HG02798 (cell line): ENCODE data around the gene SH3TC1.

Experiments
- ATAC-seq: cut with Tn5 transposase; IDR thresholded peaks from one replicate; pipeline ENCODE4 v1.9.1; 2021; ENCODE audit warnings: mild to moderate bottlenecking; ENCODE audit not compliant: unreplicated experiment, poor library complexity

SH3TC1 gene

DNA sequence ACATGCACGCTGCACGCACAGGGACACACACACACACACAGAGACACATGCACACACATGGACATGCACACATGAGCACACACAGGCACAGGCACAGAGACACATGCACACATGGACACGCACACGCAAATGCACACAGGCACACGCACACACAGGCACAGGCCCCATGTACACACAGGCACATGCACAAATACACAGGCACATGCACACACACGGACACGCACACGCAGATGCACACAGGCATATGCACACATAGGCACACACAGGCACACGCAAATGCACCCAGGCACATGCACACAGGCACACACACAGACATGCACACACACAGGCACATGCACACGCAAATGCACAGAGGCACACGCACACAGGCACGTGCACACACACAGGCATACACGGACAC, 40.1 kb downstream of the SH3TC1 start:
- ATAC-seq = no peak

DNA sequence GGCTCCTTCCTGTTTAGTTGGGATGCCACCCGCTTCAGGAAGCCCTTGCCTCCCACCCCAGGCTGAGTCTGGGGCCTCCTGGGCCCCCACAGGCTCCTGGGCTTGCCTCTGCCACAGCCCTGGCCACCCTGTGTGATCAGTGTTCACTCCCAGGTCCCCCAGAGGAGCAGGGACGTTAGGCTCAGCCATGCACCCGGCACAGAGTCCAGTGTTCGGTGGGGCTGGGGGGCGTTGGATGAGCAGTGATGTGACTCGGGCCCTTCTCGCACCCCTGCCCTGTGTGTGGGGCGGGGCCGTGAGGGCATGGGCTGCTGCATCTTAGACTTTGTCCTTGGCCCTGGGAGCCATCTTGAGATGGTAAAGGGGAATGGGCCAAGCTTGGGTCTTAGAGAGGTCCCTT, 40.6 kb downstream of the SH3TC1 start:
- ATAC-seq = no peak

DNA sequence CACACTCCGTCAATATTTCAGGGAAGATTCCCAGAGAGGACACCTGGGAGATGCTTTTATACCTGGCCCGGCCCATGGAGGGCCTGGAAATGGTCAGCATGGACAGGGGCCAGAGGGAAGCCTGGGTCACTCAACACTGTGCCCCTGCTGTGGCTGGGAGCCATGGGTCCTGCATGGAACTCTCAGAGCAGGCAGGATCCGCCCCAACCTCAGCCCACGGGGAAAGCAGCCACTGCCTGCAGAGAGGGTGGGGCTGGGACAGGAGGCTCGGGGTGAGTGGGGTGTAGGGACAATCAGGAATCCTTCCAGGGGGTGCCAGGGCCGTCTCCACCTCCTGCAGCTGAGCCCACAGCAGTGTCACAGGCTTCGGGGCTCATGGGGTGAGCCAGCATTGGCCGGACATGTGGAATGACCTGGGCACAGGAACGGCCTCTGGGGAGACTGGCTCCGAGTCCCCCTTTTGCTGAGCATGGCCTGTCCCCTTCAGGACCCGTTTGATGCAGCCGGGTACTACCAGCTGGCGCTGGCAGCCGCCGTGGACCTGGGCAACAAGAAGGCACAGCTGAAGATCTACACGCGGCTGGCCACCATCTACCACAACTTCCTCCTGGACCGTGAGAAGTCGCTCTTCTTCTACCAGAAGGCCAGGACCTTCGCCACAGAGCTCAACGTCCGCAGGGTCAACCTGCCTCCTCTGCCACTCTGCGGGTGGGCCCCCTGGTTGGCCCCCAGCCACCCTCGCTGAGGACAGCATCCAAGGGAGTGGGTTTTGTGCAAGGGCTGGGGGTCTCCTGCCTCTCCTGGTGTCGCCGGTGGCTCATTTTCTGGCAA, 41.3 kb downstream of the SH3TC1 start:
- no peak for ATAC-seq

DNA sequence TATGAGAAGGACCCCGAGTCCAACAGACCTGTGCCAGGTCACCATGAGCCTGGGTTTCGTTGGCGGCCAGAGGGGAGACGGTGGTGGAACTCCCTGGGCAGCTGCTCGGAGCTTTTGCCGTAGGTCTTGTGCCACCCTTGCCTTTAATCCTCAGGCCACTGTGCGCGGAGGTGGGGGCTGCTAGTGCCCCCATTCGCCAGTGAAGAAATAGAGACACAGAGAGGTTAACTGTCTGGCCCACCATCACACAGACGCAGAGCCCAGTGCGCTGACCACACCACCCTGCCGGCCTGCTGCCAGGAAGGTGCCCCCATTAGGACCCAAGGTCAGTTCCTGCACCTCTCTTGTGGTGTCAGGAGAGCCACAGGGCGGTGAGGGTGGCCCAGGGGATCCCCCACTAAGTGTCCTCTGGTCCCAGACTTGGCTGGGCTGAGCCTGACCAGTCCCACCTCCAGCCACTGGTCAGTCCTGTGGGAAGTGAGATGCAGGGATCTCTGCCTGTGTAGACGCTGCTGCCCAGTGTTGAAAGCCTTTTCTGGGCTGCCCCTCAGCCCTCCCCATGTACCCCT, 42.2 kb downstream of the SH3TC1 start:
- no peak for ATAC-seq

DNA sequence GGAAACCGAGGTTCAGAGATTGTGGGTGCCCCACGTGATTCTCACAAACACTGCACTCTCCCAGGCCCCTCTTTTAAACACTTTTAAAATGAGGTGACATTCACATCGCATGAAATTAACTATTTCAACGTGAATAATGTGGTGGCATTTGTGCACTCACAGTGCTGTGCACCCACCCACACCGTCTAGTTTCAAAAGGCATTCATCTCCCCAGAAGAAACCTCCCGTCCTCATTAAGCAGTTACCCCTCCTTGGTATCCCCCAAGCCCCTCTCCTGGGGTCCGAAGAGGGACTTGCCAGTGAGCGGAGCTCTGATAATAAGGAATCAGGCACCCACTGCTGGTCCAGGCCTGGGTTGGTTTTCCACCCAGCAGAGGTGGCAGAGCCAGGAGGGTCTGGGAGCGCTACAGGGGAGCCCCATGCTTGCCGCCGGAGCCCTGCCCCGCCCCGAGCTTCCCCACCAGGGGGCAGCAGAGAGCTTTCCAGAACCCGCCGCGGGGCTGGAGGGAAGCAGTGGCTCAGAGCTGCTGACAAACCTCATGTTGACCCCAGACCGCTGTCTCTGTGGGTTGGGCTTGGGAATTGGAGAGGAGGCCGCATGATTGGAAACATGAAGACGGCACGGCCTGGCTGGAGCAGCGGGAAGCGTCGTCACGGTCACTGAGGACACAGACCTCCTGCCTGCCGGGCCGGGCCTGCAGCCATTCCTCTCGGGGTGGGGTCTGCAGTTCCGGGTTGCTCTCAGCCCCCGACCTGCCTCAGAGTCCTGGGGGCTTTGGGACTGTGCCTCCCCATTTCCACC, 43.0 kb downstream of the SH3TC1 start:
- peak; percentile 69 for ATAC-seq

DNA sequence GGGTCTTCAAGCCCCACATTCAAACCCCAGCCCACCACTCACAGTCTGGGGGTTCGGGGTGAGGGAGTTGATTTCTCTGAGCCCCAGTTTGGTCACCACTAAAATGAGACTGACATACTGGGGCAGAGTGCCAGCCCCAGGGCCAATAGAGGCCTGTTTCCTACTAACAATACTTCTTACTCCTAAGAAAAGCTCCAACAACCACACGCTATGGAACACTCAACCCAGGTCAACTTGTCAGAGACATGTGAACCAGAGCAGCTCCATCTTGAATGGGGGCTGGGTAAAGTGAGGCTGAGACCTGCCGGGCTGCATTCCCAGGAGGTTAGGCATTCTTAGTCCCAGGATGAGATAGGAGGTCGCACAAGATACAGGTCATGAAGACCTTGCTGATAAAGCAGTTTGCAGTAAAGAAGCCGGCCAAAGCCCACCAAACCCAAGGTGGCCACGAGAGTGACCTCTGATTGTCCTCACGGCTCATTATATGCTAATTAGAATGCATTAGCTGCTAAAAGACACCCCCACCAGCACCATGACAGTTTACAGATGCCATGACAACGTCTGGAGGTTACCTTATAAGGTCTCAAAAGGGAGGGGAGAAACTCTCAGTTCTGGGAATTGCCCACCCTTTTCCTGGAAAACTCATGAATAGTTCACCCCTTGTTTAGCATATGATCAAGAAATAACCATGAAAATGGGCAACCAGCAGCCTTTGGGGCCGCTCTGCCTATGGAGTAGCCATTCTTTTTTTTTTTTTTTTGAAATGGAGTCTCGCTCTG, 43.9 kb downstream of the SH3TC1 start:
- ATAC-seq = no peak

DNA sequence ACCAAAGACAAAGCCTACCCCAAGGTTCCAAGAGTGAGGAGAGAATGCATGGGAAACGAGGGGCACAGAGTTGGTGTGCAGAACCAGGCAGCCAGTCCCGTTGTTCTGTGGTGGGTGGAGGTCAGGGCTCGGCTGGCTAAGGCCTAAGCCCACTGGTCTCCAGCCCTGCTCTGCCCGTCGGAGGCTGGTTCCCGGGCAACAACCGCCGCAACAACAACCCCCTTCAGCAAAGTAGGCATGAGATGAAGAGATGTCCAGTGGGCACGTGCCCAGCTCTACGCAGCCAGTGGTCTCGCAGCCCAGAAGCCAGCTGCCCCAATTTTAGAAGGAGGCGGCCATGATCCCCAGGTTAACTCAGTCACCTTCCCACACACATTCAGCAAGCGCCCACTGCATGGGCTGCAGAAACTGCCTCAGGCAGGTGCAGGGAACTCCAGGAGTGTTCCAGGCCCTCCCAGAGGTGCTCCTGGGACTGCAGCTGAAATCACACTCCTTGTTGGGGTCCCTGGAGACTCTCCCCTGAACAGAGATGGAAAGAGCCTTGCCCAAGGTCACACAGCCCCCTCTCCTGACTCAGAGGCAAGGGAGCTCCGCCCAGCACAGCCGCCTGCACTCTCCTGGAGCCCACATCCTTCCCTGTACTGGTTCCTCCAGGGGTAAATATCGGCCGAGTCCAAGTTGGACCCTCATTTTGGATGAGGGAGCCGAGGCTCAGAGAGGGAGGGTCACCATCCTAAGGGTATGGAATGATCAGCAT, 45.1 kb downstream of the SH3TC1 start:
- no peak for ATAC-seq

DNA sequence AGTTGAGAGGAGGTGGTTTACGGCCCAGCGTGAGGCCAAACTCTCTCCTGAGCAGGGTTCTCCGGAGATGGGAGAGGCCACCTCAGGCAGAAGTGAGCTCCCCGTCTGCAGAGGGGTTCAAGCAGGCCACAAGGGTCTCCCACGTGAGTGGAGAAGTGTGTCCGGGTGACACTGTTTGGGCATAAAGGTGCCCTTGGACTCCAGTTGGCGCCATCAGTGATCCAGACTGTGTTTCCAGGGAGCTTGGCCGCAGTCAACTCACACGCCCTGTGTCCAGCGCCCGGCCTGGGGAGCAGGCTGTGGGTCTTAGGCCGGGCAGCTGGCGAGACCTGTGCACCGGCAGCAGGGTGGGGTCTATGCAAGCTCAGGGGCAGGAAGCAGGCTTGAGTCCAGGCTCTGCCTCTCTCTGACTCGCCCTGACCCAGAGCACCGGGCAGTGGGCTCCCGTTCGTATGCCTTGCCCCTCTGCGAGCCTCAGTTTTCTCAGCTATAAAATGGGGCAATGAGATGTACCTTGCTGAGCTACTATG, 45.9 kb downstream of the SH3TC1 start:
- ATAC-seq = no peak

DNA sequence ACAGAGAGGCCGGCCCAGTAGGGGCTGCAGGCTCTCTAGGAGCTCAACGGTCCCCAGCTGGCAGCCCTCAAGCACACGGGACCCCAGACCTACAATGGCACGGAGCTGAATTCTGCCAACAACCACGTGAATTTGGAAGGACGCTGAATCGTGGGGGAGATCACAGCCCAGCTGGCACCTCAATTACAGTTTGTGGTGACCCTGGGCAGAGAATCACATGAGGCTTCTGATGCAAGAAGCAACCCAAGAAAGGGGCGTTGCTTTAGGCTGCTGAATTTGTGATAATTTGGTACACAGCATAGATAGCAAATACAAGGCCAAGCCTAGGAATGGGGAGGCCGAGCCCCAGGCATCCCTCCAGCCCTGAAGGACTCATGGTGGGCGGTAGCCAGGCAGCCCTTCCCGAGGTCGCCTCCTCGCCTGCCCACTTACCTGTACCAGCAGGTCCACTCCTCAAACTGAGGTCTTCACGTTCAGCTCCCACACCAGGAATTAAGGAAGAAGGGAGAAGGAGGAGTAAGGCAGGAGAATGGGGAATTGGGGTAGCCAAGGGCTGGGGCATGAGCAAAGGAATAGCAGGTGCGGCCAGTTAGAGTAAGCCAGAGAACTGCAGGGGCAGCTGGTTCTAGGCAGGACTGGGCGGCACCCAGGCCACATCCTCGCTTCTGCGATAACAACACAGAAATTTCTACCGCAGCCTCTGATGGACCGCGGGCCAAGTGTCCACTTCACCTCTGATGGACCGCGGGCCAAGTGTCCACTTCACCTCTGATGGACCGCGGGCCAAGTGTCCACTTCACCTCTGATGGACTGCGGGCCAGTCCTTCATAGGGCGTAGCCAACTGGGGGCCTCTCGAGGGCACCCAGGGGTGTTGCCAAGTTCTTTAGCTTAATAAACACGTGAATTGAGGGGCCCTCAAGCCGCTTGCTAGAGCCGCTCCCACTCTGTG, 47.1 kb downstream of the SH3TC1 start:
- no peak for ATAC-seq

DNA sequence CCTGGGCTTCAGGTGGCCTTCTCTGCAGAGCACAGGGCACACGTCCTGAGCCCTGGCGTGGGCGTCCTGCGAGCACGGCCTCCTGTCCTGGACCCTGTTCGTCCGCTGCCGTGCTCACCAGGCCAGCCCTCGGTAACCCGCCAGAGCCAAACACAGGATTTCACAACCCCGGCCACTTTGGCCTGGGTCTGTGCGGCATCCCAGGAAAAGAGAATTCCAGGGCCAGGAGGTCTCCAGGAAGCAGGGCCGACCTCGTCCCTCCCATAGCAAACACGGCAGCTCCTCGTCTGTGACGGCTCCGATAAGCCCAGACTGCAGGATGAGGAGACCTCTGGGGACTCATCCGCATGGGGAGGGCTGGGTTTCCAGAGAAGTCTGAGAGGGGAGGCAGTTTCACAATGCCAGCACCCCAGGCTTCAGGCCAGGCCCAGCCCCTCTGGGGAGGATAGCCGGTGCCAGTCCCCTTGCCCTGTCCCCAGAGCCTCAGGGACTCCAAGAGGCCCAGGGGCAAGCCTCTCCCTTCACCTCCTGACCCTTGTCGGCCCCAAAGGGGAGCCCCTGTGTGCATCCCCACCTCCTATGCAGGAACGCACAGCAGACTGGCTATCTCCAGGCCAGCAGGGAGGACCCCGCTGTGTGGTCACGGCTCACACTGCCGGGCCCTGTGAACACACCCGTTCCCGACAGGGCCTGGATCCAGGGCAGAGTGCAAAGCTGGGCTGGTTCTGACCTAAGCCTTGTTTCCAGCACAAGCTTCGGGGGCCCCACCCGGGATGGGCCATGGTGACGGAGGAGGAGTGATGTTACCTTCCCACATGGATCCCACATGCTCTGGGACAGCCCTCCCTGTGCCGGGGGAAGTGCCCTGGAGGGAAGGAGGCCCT, 48.2 kb downstream of the SH3TC1 start:
- no peak for ATAC-seq

DNA sequence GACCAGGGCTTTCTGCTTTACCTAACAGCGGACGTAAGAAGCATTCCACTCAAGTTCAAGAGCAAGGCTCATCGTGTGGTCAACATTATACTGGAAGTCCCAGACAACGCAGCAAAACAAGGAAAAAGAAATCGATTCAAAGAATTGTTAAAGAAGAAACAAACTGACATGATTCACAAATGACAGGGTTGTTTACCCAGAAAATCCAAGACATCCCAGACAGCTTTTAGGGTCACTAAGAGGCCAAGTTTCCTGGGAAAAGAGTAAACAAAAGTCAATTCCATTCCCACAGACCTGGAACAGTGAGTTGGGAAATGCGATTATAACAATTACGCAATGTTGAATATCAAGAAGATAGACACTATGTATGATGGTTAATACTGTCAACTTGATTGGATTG, 49.0 kb downstream of the SH3TC1 start:
- no peak for ATAC-seq

DNA sequence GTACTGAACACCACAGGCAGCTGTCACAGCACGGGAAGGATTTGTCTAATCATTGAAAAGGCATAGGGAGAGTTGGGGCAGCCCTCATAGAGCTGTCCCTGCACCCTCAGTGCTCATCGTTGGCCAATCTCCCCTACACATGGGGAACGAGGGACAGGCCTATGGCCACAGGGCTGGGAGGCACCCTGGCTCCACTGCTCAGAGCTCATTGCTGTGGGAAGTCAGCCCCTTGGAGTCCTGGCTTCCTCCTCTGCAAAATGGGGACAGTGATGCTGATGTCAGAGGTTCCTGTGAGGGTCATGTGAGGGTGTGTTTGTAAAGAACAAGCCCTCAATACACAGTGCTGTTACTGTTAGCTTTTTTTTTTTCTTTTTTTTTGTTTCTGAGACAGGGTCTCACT, 51.1 kb downstream of the SH3TC1 start:
- no peak for ATAC-seq

DNA sequence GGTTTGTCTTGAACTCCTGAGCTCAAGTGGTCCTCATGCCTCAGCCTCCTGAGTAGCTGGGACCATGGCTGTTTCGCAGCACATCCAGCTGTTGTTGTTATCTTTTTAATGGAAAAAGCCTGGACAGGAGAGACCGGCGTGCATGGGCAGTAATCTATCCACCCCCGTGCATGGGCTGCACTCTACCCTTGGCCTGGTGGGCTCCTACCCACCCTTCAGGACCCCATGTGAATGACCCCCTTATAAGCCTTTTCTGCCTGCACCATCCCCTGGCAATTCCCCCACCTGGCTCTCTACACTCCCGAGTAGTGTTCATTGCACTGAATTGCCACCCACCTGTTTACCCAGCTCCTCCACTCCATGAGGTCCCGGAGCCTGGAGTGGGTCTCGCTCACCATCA, 51.5 kb downstream of the SH3TC1 start:
- ATAC-seq = no peak

DNA sequence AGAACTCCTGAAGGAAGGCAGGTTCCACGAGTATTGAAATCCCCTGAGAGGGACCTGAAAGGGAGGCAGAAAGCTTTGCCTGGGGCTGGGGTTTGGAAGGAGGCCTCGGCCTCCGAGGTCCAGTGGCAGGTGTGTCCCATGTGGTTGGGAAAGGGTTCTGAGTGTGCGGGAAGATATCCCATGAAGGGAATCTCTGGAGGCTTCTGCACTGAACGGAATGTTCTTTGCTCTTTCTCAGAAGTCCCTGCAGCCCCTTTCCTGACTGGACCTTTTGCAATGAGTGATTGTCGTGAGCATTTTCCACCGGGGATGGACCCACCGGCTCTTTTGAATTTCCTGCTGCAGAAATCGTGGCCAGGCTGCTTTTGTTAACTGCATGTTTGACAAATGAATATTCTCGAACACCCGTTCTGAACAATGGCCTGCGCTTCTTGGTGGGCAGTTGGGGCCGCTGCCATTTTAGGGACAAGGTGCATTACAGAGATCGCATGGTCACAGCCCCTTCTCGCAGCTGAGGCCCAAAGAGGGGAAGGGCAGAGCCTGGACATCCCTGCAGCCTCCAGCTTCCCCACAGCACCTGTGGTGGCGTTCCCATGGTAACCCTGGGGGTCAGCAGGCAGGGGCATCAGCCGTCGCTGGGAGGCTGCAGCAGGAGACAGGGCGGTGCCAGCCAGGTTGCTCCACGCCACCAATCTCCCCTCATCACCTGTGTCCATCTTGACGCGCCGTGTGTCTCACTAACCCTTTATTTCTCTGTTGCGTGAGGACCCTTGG, 52.2 kb downstream of the SH3TC1 start:
- no peak for ATAC-seq

DNA sequence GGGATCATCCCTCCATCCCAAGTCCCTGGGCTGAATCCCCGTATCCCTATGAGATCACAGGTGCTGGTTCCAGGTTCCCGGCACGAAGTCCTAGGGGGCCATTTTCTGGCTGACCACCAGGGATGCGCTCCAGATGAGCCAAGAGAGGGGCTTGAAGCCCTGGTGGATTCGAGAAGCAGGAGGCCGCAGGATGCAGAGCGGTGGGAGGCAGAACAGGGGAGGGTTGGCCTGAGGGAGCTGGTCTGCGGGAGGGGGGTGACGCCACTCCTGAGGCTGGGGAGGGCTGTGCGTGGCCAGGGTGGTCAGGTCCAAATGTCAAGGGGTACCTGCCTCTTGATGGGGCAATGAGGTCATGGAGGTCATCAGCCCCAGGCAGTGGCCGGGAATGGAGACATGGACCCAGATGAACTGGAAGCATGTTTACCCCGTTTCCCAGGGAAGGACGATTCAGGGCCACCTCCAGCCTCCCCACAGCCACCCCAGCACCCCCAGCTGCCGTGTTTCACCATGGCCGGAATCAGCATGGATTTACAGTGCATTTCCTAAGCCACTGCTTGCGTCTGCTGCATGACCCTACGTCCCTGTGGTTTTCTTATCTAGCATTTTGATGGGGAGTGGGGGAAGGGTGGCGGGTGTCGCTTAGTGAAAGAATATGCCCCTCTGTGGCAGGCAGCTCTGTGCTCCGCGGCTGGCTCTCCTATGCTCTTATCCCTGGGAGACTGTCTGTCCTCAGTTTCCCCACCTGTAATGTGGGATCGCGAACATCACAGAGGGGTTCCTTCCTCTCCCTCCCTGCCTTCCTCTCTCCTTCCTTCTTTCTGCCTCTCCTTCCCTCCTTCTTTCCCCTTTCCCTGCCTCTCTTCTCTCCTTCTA, 53.4 kb downstream of the SH3TC1 start:
- no peak for ATAC-seq

DNA sequence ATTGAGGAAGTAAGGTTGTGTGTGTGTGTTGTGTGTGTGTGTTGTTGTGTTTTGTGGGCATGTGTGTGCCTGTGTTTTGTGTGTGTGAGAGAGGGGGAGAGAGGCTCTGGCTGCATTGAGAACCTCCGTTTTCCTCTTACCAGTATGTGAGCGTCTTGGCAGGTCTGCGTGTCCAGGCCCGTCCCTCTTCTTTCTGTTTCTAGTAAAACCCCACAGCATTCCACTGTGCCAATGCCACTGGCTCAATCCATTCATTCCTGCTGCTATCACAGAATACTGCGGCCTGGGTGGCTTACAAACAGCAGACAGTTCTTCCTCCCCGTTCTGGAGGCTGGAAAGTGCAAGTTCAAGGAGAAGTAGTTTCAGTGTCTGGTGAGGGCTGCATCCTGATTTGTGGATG, 55.0 kb downstream of the SH3TC1 start:
- no peak for ATAC-seq
